ENCODE measurements around the gene TAF9B.
"Not testable (repeated sequence)": the region's sequence is repeated elsewhere in the genome, so short reads cannot be mapped to it uniquely, and the experiment has no call there.

TAF9B gene

DNA sequence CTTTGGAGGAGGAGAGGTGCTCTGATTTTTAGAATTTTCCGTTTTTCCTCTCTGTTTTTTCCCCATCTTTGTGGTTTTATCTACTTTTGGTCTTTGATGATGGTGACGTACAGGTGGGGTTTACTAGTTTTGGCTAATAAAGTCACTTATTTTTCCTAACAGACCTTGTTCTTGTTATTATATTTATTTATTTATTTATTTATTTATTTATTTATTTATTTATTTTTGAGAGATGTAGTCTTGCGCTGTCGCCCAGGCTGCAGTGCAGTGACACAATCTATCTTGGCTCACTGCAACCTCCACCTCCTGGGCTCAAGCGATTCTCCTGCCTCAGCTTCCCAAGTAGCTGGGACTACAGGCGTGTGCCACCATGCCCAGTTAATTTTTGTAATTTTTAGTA is 58.0 kb downstream of the TAF9B start:
- not testable (repeated sequence) for H3K4me2 ChIP-seq (ENCODE audit: low read length); H3K4me1 ChIP-seq (ENCODE audit: control insufficient read depth, insufficient read depth, low read length); H3K36me3 ChIP-seq (ENCODE audit: insufficient read depth, low read length); H3K27me3 ChIP-seq (ENCODE audit: control insufficient read depth, insufficient read depth, low read length); H3K4me3 ChIP-seq (ENCODE audit: low read length); H3K9ac ChIP-seq (ENCODE audit: low read depth, low read length); H3K9me3 ChIP-seq (replicated peaks; ENCODE audit: low read length)
